Measurements from ENCODE around the gene COA1.
"Not testable (repeated sequence)": the region's sequence is repeated elsewhere in the genome, so short reads cannot be mapped to it uniquely, and the experiment has no call there.

The COA1 gene

DNA sequence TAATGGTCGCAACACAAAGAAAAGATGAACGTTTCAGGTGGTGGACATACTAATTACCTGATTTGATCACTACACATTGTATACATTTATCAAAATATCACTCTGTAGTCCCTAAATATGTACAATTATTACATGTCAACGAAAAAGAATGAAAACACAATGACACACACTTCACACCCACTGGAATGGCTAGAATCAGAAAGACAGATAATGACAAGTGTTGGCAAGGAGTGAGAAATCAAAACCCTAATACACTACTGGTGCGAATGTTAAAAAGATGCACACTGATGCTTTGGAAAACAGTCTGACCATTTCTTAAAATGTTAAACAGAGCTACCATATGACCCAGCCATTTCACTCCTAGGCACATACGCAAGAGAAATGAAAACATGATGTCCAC is 2.3 kb downstream of the COA1 start:
- no peak for DNase-seq (ENCODE audit: low read depth in 3 of 3)

GRCh38 chr7:43726466-43726865 is 2.9 kb downstream of the COA1 start:
- no peak for DNase-seq (ENCODE audit: low read depth in 3 of 3)

DNA sequence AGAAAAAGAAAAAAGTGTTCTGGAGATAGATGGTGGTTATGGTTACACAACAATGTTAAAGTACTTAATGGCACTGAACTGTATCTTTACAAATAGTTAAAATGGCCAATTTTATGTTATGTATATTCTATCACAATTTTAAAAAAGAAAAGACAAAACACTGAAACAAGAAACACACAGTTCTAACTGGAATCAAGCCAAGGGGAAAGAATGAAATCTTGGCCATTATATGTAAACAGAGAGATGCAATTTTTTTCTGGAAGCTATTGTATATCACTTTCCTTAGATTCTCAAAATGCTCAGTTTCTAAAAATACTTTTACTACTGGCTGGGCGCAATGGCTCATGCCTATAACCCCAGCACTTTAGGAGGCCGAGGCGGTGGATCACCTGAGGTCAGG is 4.1 kb downstream of the COA1 start:
- DNase-seq (ENCODE audit: low read depth in 3 of 3): no peak

DNA sequence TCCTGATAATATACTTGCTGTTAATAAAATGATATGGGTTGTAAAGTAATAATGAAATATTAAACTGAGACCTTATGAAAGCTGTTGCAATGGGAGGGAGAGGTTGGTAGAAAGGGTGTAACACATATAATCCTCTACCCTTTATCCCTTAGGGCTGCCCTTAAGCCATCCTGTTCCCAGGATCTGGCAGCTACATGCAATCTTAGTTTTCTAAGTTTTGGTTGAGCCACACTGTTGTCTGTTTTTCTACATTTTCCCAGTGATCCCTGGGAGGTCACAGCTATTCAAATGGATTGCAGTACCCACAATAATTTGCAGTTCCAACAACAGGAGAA is 6.3 kb downstream of the COA1 start:
- no peak for DNase-seq (ENCODE audit: low read depth in 3 of 3)

- DNase-seq (ENCODE audit: low read depth in 3 of 3): no peak
Measured at GRCh38 chr7:43721193-43721806, 8.0 kb downstream of the COA1 start.

DNA sequence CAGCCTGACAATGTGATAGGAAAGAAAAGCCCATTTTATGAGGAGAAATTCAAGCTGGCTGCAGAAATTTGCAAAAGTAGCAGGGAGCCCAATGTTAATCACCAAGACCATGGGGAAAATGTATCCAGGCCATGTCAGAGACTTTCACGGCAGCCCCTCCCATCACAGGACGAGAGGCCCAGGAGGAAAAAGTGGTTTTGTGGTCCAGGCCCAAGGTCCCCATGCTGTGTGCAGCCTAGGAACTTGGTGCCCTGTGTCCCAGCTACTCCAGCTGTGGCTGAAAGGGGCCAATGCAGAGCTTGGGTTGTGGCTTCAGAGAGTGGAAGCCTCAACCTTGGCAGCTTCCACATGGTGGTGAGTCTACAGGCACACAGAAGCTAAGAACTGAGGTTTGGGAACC is 12.7 kb downstream of the COA1 start:
- DNase-seq (ENCODE audit: low read depth in 3 of 3): no peak

- DNase-seq (ENCODE audit: low read depth in 3 of 3): not testable (repeated sequence)
Measured at GRCh38 chr7:43715966-43716365, 13.4 kb downstream of the COA1 start.

DNA sequence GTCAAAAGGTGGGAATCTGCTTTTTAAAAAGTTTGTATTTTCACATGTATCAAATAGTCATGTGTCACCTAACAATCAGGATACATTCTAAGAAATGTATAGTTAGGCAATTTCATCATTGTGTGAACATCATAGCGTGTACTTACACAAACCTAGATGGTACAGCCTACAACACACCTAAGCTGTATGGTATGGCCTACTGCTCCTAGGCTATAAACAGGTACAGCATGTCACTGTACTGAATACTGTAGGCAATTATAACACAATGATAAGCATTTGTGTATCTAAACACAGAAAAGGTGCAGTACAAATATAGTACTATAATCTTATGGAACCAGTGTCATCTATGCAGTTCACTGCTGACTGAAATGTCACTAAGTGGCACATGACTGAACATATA is 17.8 kb downstream of the COA1 start:
- DNase-seq (ENCODE audit: low read depth in 3 of 3): no peak

DNA sequence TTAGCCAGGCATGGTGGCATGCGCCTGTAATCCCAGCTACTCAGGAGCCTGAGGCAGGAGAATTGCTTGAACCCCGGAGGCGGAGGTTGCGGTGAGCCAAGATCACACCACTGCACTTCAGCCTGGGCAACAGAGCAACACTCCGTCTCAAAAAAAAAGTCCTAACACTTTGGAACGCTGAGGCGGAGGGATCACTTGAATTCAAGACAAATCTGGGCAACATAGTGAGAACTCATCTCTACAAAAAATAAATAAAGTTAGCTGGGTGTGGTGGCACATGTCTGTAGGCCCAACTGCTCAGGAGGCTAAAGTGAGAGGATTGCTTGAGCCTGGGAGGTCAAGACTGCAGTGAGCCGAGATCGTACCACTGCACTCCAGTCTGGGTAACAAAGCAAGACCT is 21.3 kb downstream of the COA1 start:
- not testable (repeated sequence) for DNase-seq (ENCODE audit: low read depth in 3 of 3)

GRCh38 chr7:43703573-43703972 is 25.8 kb downstream of the COA1 start:
- no peak for DNase-seq (ENCODE audit: low read depth in 3 of 3)

GRCh38 chr7:43702974-43703373 is 26.3 kb downstream of the COA1 start:
- DNase-seq (ENCODE audit: low read depth in 3 of 3): no peak

- no peak for DNase-seq (ENCODE audit: low read depth in 3 of 3)
Measured at GRCh38 chr7:43701929-43702328, 27.4 kb downstream of the COA1 start.

GRCh38 chr7:43701500-43701854 is 27.8 kb downstream of the COA1 start:
- DNase-seq (ENCODE audit: low read depth in 3 of 3): no peak

DNA sequence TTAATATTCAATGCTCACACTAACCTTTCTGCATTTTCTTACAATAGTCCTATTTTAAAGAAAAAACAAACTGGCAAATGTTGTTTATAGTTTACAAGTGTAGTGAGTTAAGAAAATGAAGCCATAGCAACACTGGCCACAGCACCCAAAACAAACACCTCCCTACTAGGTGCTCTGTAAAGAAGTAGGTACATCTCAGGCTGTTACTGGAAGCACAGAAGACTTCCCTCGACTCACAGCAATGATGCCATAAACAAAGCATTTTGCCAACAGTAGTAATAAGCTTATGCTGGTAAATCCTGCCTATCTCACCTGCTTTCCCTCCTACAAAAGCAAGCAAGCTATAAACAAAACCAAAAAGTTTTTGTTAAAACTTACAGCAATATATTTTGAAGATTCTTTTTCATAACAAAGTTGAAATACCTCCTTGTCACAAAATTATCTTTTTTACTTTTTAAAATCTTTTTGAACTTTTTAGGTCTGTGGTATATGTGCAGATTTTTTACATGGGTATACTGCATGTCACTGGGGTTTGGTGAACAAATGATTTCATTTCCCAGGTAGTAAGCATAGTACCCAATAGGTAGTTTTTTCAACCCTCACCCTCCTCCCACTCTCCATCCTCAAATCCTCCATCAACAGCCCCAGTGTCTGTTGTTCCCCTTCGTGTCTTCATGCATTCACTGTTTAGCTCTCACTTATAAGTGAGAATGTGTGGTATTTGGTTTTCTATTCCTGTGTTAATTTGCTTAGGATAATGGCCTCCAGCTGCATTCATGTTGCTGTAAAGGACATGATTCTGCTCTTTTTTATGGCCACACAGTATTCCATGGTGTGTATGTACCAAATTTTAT is 28.4 kb downstream of the COA1 start:
- no peak for DNase-seq (ENCODE audit: low read depth in 3 of 3)

GRCh38 chr7:43700059-43700501 is 29.2 kb downstream of the COA1 start:
- DNase-seq (ENCODE audit: low read depth in 3 of 3): no peak

DNA sequence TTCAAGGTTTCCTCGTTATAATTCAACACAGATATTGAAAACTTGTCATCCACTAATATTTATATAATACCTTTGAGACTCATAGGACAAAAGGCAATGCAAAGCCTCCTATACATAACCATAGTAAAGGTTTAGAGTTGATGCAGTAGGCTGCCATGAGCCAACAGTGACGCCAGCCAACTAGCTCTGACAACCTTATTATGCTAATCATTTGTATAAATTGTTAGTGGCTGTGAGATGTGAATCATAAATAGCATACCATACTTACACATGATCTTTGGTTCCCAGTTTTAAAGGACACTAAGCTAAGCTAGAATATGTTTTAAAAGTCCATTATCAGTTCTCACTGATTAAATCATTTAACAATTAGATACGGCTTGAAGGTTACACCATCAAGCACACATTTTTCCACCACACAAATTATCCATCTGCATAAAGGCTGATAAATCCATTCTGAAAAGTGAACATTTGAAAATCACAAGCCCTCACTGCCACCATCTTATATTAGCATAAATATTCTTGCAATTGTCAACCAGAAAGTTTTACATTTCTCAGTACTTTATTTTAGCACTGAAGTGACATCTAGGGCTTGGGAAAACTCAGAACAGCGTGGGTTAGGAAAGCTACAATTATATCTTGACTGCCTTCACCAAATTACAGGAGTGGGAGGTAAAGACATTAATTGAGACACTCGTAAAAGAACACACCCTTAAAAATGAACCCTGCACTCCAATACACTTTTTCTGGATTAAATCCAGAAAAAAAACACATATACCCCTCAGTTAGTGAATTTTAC is 30.7 kb downstream of the COA1 start:
- no peak for DNase-seq (ENCODE audit: low read depth in 3 of 3)

GRCh38 chr7:43697690-43698089 is 31.6 kb downstream of the COA1 start:
- DNase-seq (ENCODE audit: low read depth in 3 of 3): no peak

GRCh38 chr7:43695365-43695764 is 34.0 kb downstream of the COA1 start:
- no peak for DNase-seq (ENCODE audit: low read depth in 3 of 3)

GRCh38 chr7:43694399-43694748 is 34.9 kb downstream of the COA1 start:
- no peak for DNase-seq (ENCODE audit: low read depth in 3 of 3)

DNA sequence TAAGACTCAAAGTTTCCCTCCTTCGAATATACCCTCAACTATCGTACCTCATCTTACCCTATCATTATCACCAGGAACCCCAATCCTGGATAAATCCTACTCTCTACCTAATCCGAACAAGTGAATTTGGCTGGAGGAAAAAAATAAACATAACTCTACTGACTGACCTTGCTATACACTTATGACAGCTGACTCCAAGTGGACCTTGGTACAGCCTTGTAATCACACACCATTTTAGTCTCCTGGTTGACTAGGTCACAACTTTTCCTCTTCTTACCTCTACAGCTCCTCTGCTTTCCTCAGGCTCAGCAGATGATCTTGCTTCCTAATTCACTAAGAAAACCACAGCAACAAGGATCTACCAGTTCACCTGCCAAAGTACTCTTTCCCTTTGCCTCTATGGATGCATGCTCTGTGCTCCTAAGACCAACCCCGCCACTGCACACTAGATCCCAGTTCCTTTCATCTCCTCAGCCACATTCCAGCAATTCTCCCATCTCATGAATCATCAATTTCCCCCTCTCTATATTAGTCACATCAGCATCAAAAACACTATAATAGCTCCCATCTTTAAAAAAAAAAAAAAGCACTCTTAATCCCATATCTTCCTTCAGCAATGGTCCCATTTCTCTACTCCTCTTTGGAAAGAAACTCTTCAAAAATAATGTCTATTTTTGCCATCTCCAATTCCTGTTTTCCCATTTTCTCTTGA is 35.5 kb downstream of the COA1 start:
- no peak for DNase-seq (ENCODE audit: low read depth in 3 of 3)

- no peak for DNase-seq (ENCODE audit: low read depth in 3 of 3)
Measured at GRCh38 chr7:43692582-43693373, 36.5 kb downstream of the COA1 start.
